Endothelial cell (in vitro differentiated cells): Measurements from ENCODE around the gene GREM2. TPM values are rescaled to one million over a fixed set of nuclear protein-coding genes. Genes with fewer than 3 reads are reported as not detected.

Experiments
- DNase-seq: peaks from one replicate; pipeline ENCODE4 v3.0.0; 2021; ENCODE audit warnings: low spot score
- H3K27ac Mint-ChIP-seq: one replicate; pipeline ENCODE4 v1.8.0; 2021; ENCODE audit warnings: mixed read lengths, inconsistent platforms; ENCODE audit not compliant: unreplicated experiment
- H3K27me3 Mint-ChIP-seq: one replicate; pipeline ENCODE4 v1.8.0; 2021; ENCODE audit warnings: mild to moderate bottlenecking, moderate library complexity, mixed read lengths, inconsistent platforms; ENCODE audit not compliant: unreplicated experiment
- H3K36me3 Mint-ChIP-seq: one replicate; pipeline ENCODE4 v1.8.0; 2021; ENCODE audit warnings: mild to moderate bottlenecking, low read depth, mixed read lengths, inconsistent platforms; ENCODE audit not compliant: unreplicated experiment
- H3K4me1 Mint-ChIP-seq: one replicate; pipeline ENCODE4 v1.8.0; 2021; ENCODE audit warnings: mild to moderate bottlenecking, mixed read lengths, inconsistent platforms; ENCODE audit not compliant: unreplicated experiment
- H3K4me3 Mint-ChIP-seq: one replicate; pipeline ENCODE4 v1.8.0; 2021; ENCODE audit warnings: mild to moderate bottlenecking, mixed read lengths, inconsistent platforms; ENCODE audit not compliant: unreplicated experiment
- H3K9me3 Mint-ChIP-seq: one replicate; pipeline ENCODE4 v1.8.0; 2021; ENCODE audit warnings: mixed read lengths, inconsistent platforms; ENCODE audit not compliant: unreplicated experiment
- total RNA-seq: library from RNA; stranded (reverse); fragmentation: NEBNext Ultra II Directional; extraction: Animal tissue kit (Norgen Biotek cat#: 25700); gene quantifications from one replicate; pipeline ENCODE4 v1.2.1, GENCODE V29; 2021; ENCODE audit not compliant: unreplicated experiment
- TF ChIP-seq, protein P1 (sequence below): fragments of 200-600 bp; sonication (generic); IDR thresholded peaks from one replicate; pipeline ENCODE4 v1.5.0; 2021; ENCODE audit warnings: antibody characterized with exemption; ENCODE audit not compliant: unreplicated experiment

The GREM2 gene
- total RNA-seq, 1 donor from 2014 or later = 0.23 TPM

DNA sequence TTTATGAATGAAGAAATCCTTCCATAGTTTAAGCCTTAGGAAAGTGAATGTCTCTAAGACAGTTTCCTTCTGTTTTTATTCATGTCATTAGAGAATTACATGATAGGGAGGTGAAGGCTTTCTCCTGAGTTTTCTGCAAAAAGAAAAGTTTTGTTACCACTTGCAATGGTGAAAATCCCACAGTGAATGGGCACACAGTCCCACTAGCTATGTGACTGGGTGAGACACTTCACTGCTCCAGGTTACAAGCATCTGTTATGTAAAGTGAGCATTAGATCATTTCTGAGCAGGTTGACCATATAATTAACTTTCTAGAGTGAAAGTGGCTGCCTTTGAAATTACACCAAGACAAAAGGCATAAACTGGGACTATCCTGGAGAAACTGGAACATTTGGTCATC lies 38.9 kb upstream of the GREM2 start:
- Mint-ChIP-seq H3K36me3 (no peaks in the 10 kb centered on the region), H3K9me3 (no peaks in the 10 kb centered on the region), H3K27me3 (no peaks in the 10 kb centered on the region), H3K27ac (no peak overlapping the region), H3K4me1 (no peaks in the 10 kb centered on the region), H3K4me3 (no peak overlapping the region)
- TF ChIP-seq, protein P1, sequence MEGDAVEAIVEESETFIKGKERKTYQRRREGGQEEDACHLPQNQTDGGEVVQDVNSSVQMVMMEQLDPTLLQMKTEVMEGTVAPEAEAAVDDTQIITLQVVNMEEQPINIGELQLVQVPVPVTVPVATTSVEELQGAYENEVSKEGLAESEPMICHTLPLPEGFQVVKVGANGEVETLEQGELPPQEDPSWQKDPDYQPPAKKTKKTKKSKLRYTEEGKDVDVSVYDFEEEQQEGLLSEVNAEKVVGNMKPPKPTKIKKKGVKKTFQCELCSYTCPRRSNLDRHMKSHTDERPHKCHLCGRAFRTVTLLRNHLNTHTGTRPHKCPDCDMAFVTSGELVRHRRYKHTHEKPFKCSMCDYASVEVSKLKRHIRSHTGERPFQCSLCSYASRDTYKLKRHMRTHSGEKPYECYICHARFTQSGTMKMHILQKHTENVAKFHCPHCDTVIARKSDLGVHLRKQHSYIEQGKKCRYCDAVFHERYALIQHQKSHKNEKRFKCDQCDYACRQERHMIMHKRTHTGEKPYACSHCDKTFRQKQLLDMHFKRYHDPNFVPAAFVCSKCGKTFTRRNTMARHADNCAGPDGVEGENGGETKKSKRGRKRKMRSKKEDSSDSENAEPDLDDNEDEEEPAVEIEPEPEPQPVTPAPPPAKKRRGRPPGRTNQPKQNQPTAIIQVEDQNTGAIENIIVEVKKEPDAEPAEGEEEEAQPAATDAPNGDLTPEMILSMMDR = no peak
- DNase-seq = no peak

DNA sequence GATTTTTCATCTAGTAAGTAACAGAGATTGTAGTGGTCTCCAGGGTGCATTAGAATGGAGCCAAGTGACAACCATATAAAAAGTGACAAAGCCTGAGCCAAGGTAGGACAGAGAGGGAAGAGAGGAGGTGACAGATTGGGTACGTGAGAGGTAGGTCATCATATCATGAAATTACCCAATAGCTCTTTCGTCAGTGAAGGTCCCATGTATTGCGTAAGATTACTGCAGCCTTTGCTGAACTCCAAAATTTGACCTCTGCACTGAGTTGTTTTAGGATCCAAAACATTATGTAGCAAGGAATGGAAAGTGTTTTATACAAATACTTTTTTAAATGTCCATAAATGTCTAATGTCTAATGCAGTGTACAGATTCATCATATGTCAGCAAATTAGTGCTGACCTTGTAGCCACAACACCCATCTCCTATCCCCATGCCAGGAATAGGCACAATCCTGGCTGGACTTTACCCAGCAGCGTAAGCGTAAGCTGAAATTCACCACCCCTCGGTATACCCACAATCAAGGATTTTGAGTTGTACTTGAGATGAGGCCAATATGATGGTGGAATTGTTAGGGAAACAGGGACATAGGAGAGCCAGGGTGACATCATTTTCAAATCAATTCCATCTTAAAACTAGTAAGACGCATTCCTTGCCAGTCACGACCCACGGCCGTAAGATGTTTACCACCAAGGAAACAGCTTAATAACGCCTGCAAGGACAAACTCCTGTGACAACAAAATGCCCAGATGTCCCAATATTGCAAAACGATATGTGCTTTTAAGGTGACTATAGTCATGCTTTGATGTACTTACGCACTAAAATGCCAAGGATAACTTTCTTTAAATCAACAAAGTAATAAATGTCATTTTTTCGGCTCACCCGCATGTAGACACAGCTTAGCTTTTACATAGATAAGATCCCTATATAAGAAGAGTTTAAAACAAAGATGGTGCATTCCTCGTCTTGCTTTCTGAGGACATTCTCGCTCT lies 38.1 kb upstream of the GREM2 start:
- Mint-ChIP-seq H3K9me3 (no peaks in the 10 kb centered on the region), H3K27ac (no peak overlapping the region), H3K4me3 (no peak overlapping the region), H3K27me3 (no peaks in the 10 kb centered on the region), H3K4me1 (no peaks in the 10 kb centered on the region), H3K36me3 (no peaks in the 10 kb centered on the region)
- no peak for DNase-seq
- TF ChIP-seq, protein P1 = no peak

DNA sequence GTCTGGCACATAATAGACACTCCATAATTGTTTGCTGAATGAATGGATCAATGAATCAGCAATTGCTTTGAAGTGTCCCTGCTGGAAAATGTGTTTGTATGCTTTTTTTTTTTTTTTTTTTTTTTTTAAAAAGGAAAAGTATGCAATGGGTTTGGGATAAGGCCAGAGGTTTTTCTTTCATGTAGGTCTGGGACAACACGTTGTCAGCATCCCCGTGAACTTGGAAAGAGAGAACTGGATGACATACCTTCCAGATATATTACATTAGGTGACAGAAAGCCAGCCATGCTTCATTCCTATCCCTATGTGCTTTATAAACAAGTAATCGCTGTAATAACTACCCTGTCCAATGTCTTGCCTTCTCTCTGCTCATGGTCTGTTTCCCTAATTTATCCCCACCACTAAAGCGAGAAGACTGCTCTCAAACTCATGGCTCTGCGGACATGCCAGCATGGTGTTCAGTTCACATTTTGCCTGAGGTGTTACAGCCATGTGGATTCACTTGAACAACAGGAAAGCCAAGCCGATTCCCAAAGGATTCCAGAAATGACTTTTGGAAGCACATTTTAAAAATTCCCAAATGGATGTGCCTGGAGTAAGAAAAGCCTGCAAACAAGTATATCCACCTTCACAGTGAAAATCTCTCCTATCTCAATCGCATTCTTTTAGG lies 34.8 kb upstream of the GREM2 start:
- Mint-ChIP-seq H3K9me3 (no peaks in the 10 kb centered on the region), H3K27me3 (no peaks in the 10 kb centered on the region), H3K36me3 (no peaks in the 10 kb centered on the region), H3K4me1 (no peaks in the 10 kb centered on the region), H3K4me3 (no peak overlapping the region), H3K27ac (peak overlapping the region; percentile 7)
- TF ChIP-seq, protein P1 = no peak
- no peak for DNase-seq

DNA sequence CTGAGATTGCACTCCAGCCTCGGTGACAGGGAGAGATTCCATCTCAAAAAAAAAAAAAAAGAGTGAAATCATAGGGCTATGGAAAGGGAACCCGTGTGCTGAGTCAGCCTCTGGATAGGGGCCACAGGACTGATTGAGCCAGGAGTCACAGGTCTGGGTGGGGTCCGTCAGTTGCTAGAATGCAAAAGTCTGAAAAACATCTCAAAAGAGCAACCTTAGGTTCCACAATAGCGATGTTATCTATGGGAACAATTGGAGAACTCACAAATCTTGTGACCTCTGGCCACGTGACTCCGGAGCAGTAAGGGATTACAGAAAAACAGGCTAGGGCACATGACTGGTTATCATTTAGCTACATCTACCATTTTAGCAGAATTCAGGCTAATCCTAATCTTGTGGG lies 32.8 kb upstream of the GREM2 start:
- no peak overlapping the region for H3K27ac Mint-ChIP-seq
- DNase-seq = no peak
- H3K27me3 Mint-ChIP-seq = no peaks in the 10 kb centered on the region
- no peaks in the 10 kb centered on the region for H3K9me3 Mint-ChIP-seq
- TF ChIP-seq, protein P1 = no peak
- H3K4me3 Mint-ChIP-seq = no peak overlapping the region
- H3K36me3 Mint-ChIP-seq = no peaks in the 10 kb centered on the region
- H3K4me1 Mint-ChIP-seq = no peaks in the 10 kb centered on the region
